Karpas-422 (cell line): ENCODE results near the gene STMN3. TPM values are rescaled to one million over a fixed set of nuclear protein-coding genes. Genes with fewer than 3 reads are reported as not detected.

Experiments used
- DNase-seq: peaks from one replicate; pipeline ENCODE4 v3.0.0-alpha.2; 2015
- H2AFZ ChIP-seq: fragments of 200-600 bp; sonication (generic); 2 replicates; pipeline ENCODE4 v1.6.1; 2014; ENCODE audit warnings: antibody characterized with exemption, low read length, mixed read lengths
- H3K27ac ChIP-seq: fragments of 200-600 bp; sonication (generic); 2 replicates; pipeline ENCODE4 v1.5.1; 2014; ENCODE audit warnings: mild to moderate bottlenecking, low read length, moderate library complexity
- H3K27me3 ChIP-seq: fragments of 200-600 bp; sonication (generic); 2 replicates; pipeline ENCODE4 v1.6.1; 2014; ENCODE audit warnings: low read length, mixed read lengths
- H3K36me3 ChIP-seq: fragments of 200-600 bp; sonication (generic); 2 replicates; pipeline ENCODE4 v1.6.1; 2014; ENCODE audit warnings: low read length, mixed read lengths; ENCODE audit not compliant: insufficient read depth
- H3K4me1 ChIP-seq: fragments of 200-600 bp; sonication (generic); 2 replicates; pipeline ENCODE4 v1.6.1; 2014; ENCODE audit warnings: mild to moderate bottlenecking, low read length, mixed read lengths
- H3K4me2 ChIP-seq: fragments of 200-600 bp; sonication (generic); 2 replicates; pipeline ENCODE4 v1.6.1; 2014; ENCODE audit warnings: low read length, low read depth, mild to moderate bottlenecking; ENCODE audit not compliant: poor library complexity, severe bottlenecking
- H3K4me3 ChIP-seq: fragments of 200-600 bp; sonication (generic); 2 replicates; pipeline ENCODE4 v1.5.1; 2014; ENCODE audit warnings: mild to moderate bottlenecking, antibody characterized with exemption, low read length, mixed read lengths
- H3K79me2 ChIP-seq: fragments of 200-600 bp; sonication (generic); 2 replicates; pipeline ENCODE4 v1.6.1; 2014; ENCODE audit warnings: mild to moderate bottlenecking, low read length, mixed read lengths
- H3K9ac ChIP-seq: fragments of 200-600 bp; sonication (generic); 2 replicates; pipeline ENCODE4 v1.6.0; 2014; ENCODE audit warnings: low read length
- H3K9me2 ChIP-seq: fragments of 200-600 bp; sonication (generic), shearing (Covaris generic); replicated peaks from 2 replicates; pipeline ENCODE4 v1.6.0; 2014; ENCODE audit warnings: mild to moderate bottlenecking, low read length, moderate library complexity; ENCODE audit not compliant: insufficient read depth
- H3K9me3 ChIP-seq: fragments of 300-700, 200-600 bp; sonication (generic); 2 replicates; pipeline ENCODE4 v1.6.1; 2014; ENCODE audit warnings: low read length, mixed read lengths
- H4K20me1 ChIP-seq: fragments of 200-600 bp; sonication (generic); 2 replicates; pipeline ENCODE4 v1.6.1; 2014; ENCODE audit warnings: mild to moderate bottlenecking, antibody characterized with exemption, low read length, low read depth; ENCODE audit not compliant: insufficient read depth
- total RNA-seq: library from RNA; depleted of rRNA; stranded (reverse); fragments of >200 nt; shearing (Covaris generic); gene quantifications from 2 replicates; pipeline ENCODE4 v1.2.3, GENCODE V29; 2014; ENCODE audit warnings: low replicate concordance

STMN3 gene
- total RNA-seq, 1 experiment from 2014 or later = 1.4 TPM

DNA sequence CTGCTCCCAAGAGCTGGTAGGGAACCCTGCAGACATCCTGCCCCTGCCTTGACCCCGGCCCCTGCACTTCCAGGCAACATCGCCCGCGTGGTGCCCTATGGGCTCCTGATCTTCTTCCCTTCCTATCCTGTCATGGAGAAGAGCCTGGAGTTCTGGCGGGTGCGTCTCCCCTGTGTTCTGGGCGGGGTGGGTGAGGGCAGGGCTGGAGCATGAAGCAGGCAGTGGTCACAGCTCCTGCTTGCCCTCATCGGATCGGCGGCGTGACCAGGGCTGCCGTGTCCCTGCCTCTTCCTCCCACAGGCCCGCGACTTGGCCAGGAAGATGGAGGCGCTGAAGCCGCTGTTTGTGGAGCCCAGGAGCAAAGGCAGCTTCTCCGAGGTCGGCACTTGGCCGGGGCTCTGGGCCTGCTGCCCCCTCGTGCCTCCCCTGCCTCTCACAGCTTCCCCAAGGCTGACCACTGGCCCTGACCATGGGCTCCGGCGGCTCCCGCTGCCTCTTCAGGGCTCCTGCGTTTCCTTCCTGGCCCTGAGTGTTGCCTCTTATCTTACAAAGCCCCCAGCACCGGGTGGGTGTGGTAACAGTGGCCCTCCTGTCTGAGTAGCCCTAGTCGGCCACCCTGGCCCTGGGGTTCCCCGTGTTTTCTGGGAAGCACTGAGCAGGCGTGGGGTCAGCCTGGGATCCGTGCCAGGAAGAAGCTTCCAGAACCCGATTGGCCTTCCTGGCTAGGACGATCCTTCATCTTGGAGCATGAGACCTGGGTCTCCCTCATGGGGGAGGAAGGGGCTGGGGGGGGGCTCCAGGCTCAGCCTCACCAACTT lies 35.2 kb upstream of the STMN3 start:
- no peaks in the 10 kb centered on the region for H3K9me2 ChIP-seq
- no peaks in the 10 kb centered on the region for H4K20me1 ChIP-seq
- no peaks in the 10 kb centered on the region for H3K4me1 ChIP-seq
- no peaks in the 10 kb centered on the region for H3K27me3 ChIP-seq
- H3K79me2 ChIP-seq = no peaks in the 10 kb centered on the region
- H3K9ac ChIP-seq = no peak overlapping the region
- 0 out of 2 replicates have a peak, but pooled peaks cover 2% of the 10 kb centered on the region for H3K36me3 ChIP-seq
- no peak overlapping the region for H2AFZ ChIP-seq
- H3K9me3 ChIP-seq = no peaks in the 10 kb centered on the region
- no peak overlapping the region for H3K4me3 ChIP-seq
- DNase-seq = no peak
- H3K4me2 ChIP-seq = no peak overlapping the region
- H3K27ac ChIP-seq = no peak overlapping the region

DNA sequence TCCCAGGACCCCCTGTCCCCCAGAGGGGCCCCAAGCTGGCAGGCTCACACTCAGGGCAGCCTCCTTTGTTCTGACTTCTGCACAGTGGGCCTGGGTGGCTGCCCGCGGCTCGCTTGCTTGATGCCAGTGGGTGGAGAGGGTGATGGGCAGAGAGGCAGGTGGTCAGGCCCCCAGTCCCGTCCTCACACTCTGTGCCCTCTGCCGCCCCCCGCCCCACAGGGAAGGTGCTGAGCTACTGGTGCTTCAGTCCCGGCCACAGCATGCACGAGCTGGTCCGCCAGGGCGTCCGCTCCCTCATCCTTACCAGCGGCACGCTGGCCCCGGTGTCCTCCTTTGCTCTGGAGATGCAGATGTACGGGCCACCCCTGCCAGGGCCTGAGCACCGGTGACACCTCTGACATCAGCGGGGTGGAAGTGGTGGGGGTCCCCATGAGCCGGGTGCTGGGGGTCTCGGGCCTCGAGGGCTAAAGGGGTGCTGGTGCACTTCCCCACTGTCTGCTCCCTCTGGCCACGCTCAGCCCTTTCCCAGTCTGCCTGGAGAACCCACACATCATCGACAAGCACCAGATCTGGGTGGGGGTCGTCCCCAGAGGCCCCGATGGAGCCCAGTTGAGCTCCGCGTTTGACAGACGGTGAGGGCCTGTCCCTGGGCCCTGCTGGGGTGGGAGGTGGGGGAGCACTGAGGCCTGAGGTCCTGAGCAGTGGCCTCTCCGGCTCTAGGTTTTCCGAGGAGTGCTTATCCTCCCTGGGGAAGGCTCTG lies 34.4 kb upstream of the STMN3 start:
- no peaks in the 10 kb centered on the region for H3K9me2 ChIP-seq
- no peaks in the 10 kb centered on the region for H3K79me2 ChIP-seq
- no peaks in the 10 kb centered on the region for H3K9me3 ChIP-seq
- H2AFZ ChIP-seq = no peak overlapping the region
- H3K4me2 ChIP-seq = no peak overlapping the region
- no peak overlapping the region for H3K4me3 ChIP-seq
- no peaks in the 10 kb centered on the region for H3K4me1 ChIP-seq
- H3K36me3 ChIP-seq = 0 out of 2 replicates have a peak, but pooled peaks cover 2% of the 10 kb centered on the region
- DNase-seq = no peak
- no peaks in the 10 kb centered on the region for H4K20me1 ChIP-seq
- H3K27ac ChIP-seq = no peak overlapping the region
- no peak overlapping the region for H3K9ac ChIP-seq
- no peaks in the 10 kb centered on the region for H3K27me3 ChIP-seq

DNA sequence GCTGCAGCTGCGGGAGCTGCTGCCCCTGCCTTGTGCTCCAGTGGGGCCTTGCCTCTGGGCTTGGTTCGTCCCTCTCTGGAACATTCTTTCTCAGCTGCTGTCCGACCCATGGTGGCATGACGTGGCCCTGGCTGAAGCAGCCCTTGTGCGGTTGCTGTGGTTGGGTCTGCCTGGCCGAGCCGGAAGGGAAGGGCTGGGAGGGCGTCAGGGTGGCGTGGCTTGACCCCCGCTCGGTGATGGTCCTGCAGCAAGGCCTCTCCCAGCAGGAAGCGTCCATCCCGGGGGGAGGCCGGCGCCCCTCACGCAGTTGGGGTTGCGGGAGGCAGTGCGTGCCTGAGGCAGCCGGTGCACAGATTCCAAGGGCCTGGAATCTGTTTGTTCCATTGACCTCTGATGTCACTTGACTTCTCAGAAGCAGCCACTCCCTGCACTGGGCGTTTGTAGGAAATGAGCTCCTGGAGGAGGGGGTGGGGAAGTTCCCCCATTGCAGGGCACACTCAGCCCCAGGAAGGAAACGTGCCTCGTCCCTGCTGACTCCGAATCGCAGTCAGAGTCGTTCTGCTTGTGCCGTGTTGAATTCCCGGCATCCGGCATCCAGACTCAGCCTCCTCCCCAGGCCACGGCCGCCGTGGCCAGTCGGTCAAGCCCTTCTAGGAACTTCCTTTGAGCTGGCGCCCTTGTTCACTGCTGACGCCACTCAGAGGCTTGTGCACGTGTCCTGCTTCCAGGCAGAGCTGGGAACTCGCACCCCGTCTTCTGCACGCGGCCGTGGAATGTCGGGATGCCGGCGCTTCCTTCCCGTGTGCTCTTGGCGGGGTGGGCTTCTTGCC lies 33.5 kb upstream of the STMN3 start:
- no peaks in the 10 kb centered on the region for H3K9me2 ChIP-seq
- no peak for DNase-seq
- no peaks in the 10 kb centered on the region for H3K4me1 ChIP-seq
- H2AFZ ChIP-seq = no peak overlapping the region
- H3K27me3 ChIP-seq = no peaks in the 10 kb centered on the region
- H3K4me2 ChIP-seq = no peak overlapping the region
- H3K4me3 ChIP-seq = no peak overlapping the region
- H3K27ac ChIP-seq = no peak overlapping the region
- no peaks in the 10 kb centered on the region for H4K20me1 ChIP-seq
- H3K79me2 ChIP-seq = no peaks in the 10 kb centered on the region
- H3K9ac ChIP-seq = no peak overlapping the region
- H3K36me3 ChIP-seq = 0 out of 2 replicates have a peak, but pooled peaks cover 2% of the 10 kb centered on the region
- H3K9me3 ChIP-seq = no peaks in the 10 kb centered on the region

DNA sequence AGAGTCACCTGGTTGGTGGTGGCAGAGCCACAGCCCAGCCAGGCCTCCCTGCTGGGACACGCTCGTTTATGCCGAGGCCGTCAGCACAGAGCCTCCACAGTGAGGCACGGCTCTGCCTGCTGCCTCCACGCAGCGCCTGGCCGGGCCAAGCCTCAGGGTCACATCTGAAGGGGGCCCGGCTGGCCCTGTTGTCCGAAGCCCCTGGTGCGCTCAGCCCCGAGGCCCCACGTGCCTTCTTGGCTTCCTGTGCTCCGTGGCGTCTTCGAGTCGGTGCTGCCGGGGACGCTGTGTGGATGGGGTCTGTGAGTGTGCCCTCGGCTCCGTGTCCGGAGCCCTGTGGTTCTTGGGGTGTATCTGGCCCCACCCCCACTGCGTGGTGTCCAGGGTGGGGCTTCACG lies 32.9 kb upstream of the STMN3 start:
- H3K9ac ChIP-seq = no peak overlapping the region
- H3K27ac ChIP-seq = no peak overlapping the region
- no peak overlapping the region for H2AFZ ChIP-seq
- H3K4me1 ChIP-seq = no peaks in the 10 kb centered on the region
- no peak overlapping the region for H3K4me2 ChIP-seq
- H3K27me3 ChIP-seq = no peaks in the 10 kb centered on the region
- DNase-seq = no peak
- H4K20me1 ChIP-seq = no peaks in the 10 kb centered on the region
- no peaks in the 10 kb centered on the region for H3K79me2 ChIP-seq
- no peaks in the 10 kb centered on the region for H3K9me3 ChIP-seq
- no peak overlapping the region for H3K4me3 ChIP-seq
- H3K36me3 ChIP-seq = no peaks in the 10 kb centered on the region
- no peaks in the 10 kb centered on the region for H3K9me2 ChIP-seq

DNA sequence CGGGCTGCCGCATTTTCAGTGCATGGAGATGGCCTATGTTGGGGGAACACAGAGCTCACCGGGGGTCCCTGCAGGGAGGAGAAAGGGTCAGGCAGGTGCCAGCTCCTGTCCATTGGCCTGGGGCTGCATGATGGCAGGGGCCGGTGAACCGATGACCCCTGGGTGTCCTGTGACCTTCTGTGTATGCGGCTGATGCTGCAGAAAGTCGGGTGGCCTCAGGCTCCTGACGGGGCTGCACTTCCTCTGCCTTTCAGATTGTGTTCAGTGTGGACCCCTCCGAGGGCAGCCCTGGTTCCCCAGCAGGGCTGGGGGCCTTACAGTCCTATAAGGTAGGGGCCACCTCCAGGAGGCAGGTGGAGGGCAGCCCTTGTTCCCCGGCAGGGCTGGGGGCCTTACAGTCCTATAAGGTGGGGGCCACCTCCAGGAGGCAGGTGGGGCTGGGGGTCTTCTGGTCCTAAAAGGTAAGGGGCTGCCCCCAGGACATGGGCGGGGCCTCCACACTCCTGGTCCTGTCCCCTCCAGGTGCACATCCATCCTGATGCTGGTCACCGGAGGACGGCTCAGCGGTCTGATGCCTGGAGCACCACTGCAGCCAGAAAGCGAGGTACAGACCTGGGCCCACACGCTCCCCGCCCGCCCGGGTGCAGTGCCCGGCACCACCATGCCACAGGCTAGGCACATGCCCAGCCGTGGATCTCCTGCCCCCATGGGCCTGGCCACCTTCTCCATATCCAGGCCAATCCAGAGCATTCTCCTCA lies 32.2 kb upstream of the STMN3 start:
- no peaks in the 10 kb centered on the region for H3K4me1 ChIP-seq
- H3K9ac ChIP-seq = no peak overlapping the region
- H4K20me1 ChIP-seq = no peaks in the 10 kb centered on the region
- H3K27ac ChIP-seq = no peak overlapping the region
- H3K4me2 ChIP-seq = no peak overlapping the region
- no peaks in the 10 kb centered on the region for H3K9me2 ChIP-seq
- no peak overlapping the region for H2AFZ ChIP-seq
- no peak for DNase-seq
- H3K27me3 ChIP-seq = no peaks in the 10 kb centered on the region
- no peak overlapping the region for H3K4me3 ChIP-seq
- H3K79me2 ChIP-seq = no peaks in the 10 kb centered on the region
- no peaks in the 10 kb centered on the region for H3K36me3 ChIP-seq
- no peaks in the 10 kb centered on the region for H3K9me3 ChIP-seq

DNA sequence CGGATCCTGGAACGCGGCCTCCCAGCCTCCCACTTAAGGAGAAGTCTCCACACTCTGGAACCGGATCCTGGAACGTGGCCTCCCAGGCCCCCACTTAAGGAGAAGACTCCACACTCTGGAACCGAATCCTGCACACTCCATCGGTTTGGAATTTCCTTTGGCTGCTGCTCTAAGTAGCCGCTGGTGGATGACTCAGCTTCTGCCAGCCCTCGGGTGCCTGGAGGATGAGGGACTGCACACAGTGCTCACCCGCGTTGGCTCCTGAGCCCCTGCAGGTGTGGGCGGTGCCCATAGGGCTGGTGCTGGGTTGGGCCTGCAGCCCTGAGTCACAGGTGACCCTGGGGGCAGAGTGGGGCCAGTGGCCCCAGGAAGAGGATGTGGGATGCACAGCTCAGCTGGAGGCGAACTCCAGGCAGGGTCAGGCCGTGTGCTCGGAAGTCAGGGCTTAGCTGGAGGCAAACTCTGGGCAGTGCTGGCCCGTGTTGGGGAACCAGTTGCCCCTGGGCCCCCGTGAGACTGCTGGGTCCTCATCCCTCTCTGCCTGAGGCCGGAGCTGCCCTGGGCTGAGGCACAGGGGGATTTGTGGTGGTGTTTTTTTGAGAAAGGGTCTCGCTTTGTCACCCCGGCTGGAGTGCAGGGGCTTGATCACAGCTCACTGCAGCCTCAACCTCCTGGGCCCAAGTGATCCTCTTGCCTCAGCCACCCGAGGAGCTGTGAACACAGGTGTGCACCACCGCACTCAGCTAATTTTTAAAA lies 29.3 kb upstream of the STMN3 start:
- Histone ChIP-seq H3K27ac (no peak overlapping the region), H2AFZ (no peak overlapping the region), H4K20me1 (no peaks in the 10 kb centered on the region), H3K79me2 (no peaks in the 10 kb centered on the region), H3K4me2 (no peak overlapping the region), H3K9ac (no peak overlapping the region), H3K4me3 (no peak overlapping the region), H3K4me1 (no peaks in the 10 kb centered on the region), H3K9me2 (no peaks in the 10 kb centered on the region), H3K36me3 (no peaks in the 10 kb centered on the region), H3K27me3 (no peaks in the 10 kb centered on the region), H3K9me3 (no peaks in the 10 kb centered on the region)
- DNase-seq = no peak

DNA sequence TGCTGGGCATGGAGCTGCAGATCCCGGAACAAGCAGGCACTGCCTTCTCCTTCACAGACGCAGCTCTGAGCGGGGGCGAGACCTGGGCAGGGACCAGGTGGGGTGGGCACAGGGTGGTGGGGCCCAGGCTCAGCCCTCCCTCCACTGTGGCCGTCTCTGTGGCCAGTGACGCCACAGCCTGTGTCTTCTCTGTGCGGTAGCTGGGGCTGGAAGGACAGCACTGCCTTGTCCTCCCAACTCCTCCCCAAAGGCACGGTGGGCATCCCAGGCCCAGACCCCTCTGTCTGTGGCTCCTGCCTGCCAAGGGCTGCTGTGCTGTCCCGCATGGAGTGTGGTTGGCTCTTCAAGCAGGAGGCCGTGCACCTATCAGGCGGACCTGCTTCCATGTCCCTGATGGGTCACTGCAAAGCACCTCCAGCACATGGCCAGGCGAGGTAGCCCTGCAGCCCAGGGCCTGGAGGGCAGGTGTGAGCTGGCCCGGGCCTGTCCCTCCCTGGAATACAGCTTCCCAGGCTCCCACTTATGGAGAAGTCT lies 28.5 kb upstream of the STMN3 start:
- no peaks in the 10 kb centered on the region for H3K79me2 ChIP-seq
- H3K4me2 ChIP-seq = no peak overlapping the region
- no peaks in the 10 kb centered on the region for H3K9me2 ChIP-seq
- H3K27me3 ChIP-seq = no peaks in the 10 kb centered on the region
- no peak overlapping the region for H2AFZ ChIP-seq
- H3K27ac ChIP-seq = no peak overlapping the region
- no peaks in the 10 kb centered on the region for H3K36me3 ChIP-seq
- H3K4me3 ChIP-seq = no peak overlapping the region
- DNase-seq = no peak
- H3K4me1 ChIP-seq = no peaks in the 10 kb centered on the region
- no peaks in the 10 kb centered on the region for H4K20me1 ChIP-seq
- H3K9ac ChIP-seq = no peak overlapping the region
- no peaks in the 10 kb centered on the region for H3K9me3 ChIP-seq
